Fibroblast of lung (primary cell): ENCODE results near the gene CRTC1. TPM values are rescaled to one million over a fixed set of nuclear protein-coding genes. Genes with fewer than 3 reads are reported as not detected.

Experiments used
- DNase-seq, 2 donors: peaks; one replicate each; pipeline versions ENCODE4 v3.0.0 to v3.0.0-alpha.2; 2010; ENCODE audit warnings: low read depth in 2 of 2
- H2AFZ ChIP-seq: 2 replicates; pipeline ENCODE4 v1.5.1; 2012; ENCODE audit warnings: low read length, control low read depth, inconsistent platforms
- H3K27ac ChIP-seq: 2 replicates; pipeline ENCODE4 v1.5.1; 2011; ENCODE audit warnings: low read length, control low read depth; ENCODE audit not compliant: insufficient read depth
- H3K27me3 ChIP-seq: 2 replicates; pipeline ENCODE4 v1.5.1; 2011; ENCODE audit warnings: mild to moderate bottlenecking, low read length; ENCODE audit not compliant: control insufficient read depth, insufficient read depth
- H3K36me3 ChIP-seq: 2 replicates; pipeline ENCODE4 v1.5.1; 2011; ENCODE audit warnings: low read length; ENCODE audit not compliant: control insufficient read depth, insufficient read depth
- H3K4me1 ChIP-seq: 2 replicates; pipeline ENCODE4 v1.5.1; 2011; ENCODE audit warnings: low read length; ENCODE audit not compliant: control insufficient read depth, insufficient read depth; ENCODE audit errors: extremely low read depth
- H3K4me2 ChIP-seq: 2 replicates; pipeline ENCODE4 v1.5.1; 2011; ENCODE audit warnings: low read length, control low read depth; ENCODE audit not compliant: insufficient read depth; ENCODE audit errors: extremely low read depth
- H3K4me3 ChIP-seq, 4 experiments: fragments of 200-600 bp in 1 of 4; sonication (generic) in 1 of 4; replicated peaks in 1 of 4; 2 replicates each; pipeline ENCODE4 v1.5.1; 2011 to 2016; ENCODE audit warnings: low read length in 4 of 4, low read depth in 3 of 4, mild to moderate bottlenecking in 3 of 4, control low read depth in 2 of 4, inconsistent platforms in 1 of 4, mixed read lengths in 1 of 4; ENCODE audit not compliant: insufficient read depth in 1 of 4; ENCODE audit errors: control extremely low read depth in 1 of 4
- H3K79me2 ChIP-seq: 2 replicates; pipeline ENCODE4 v1.5.1; 2012; ENCODE audit warnings: mild to moderate bottlenecking, low read length, inconsistent platforms; ENCODE audit not compliant: control insufficient read depth, insufficient read depth
- H3K9ac ChIP-seq: 2 replicates; pipeline ENCODE4 v1.5.1; 2011; ENCODE audit warnings: mild to moderate bottlenecking, low read length, control low read depth; ENCODE audit not compliant: insufficient read depth
- H3K9me3 ChIP-seq: 2 replicates; pipeline ENCODE4 v1.5.1; 2012; ENCODE audit warnings: low read depth, low read length; ENCODE audit not compliant: control insufficient read depth, insufficient read depth
- H4K20me1 ChIP-seq: 2 replicates; pipeline ENCODE4 v1.5.1; 2011; ENCODE audit warnings: low read length; ENCODE audit not compliant: control insufficient read depth, insufficient read depth; ENCODE audit errors: extremely low read depth
- CTCF ChIP-seq, 2 donors: IDR thresholded peaks in 1 of 2; conservative IDR thresholded peaks in 1 of 2; 1 replicate in 1 of 2; 2 replicates in 1 of 2; pipeline ENCODE4 v1.5.1; 2011 to 2012; ENCODE audit warnings: low read length in 2 of 2, control low read depth in 1 of 2, inconsistent platforms in 1 of 2, low read depth in 1 of 2, mild to moderate bottlenecking in 1 of 2
- EZH2 ChIP-seq: IDR thresholded peaks from 2 replicates; pipeline ENCODE4 v1.5.1; 2012; ENCODE audit warnings: low read length, control low read depth, mild to moderate bottlenecking; ENCODE audit errors: missing control alignments
- polyA plus RNA-seq, 2 donors: library from polyadenylated mRNA; depleted of rRNA in 1 of 2; stranded (reverse) in 1 of 2; unstranded in 1 of 2; fragments of >200 nt; gene quantifications; 2 replicates each; pipeline ENCODE4 v1.2.1, GENCODE V29; 2011 to 2012; ENCODE audit warnings: missing spikeins in 1 of 2
- total RNA-seq: library from RNA; depleted of rRNA; stranded (reverse); fragments of >200 nt; gene quantifications from 2 replicates; pipeline ENCODE4 v1.2.1, GENCODE V29; 2014

The CRTC1 gene
- total and polyA plus RNA-seq, 2 donors (not counting 1 experiment from before 2014, with no cell fraction given), result 1.2 to 2.0 TPM

GRCh38 chr19:18665771-18666202, 17.7 kb upstream of the CRTC1 start:
- Histone ChIP-seq H3K4me2 (no peak overlapping the region), H2AFZ (no peak overlapping the region), H3K27me3 (no peaks in the 10 kb centered on the region), H3K4me3 (no peak overlapping the region), H3K4me1 (peaks cover 7% of the 10 kb centered on the region), H3K27ac (no peak overlapping the region), H3K36me3 (peaks cover 11% of the 10 kb centered on the region), H4K20me1 (no peaks in the 10 kb centered on the region), H3K79me2 (no peaks in the 10 kb centered on the region), H3K9ac (no peak overlapping the region), H3K9me3 (no peaks in the 10 kb centered on the region)
- TF ChIP-seq EZH2, result no peak
- no peak for TF ChIP-seq CTCF (conservative IDR thresholded peaks at IDR 0.05 in 1 of 2, IDR thresholded peaks at IDR 0.05 in 1 of 2; ENCODE audit: low read depth in 1 of 2, low read length in 2 of 2)
- no peak for DNase-seq

- Histone ChIP-seq H3K4me1 (peaks cover 1% of the 10 kb centered on the region), H3K27ac (no peak overlapping the region), H3K4me2 (no peak overlapping the region), H2AFZ (no peak overlapping the region), H3K79me2 (no peaks in the 10 kb centered on the region), H3K9me3 (no peaks in the 10 kb centered on the region), H3K36me3 (peaks cover 11% of the 10 kb centered on the region), H3K27me3 (no peaks in the 10 kb centered on the region), H3K9ac (no peak overlapping the region), H3K4me3 (no peak overlapping the region), H4K20me1 (no peaks in the 10 kb centered on the region)
- DNase-seq, result no peak
- TF ChIP-seq EZH2, result no peak
- no peak for TF ChIP-seq CTCF (conservative IDR thresholded peaks at IDR 0.05 in 1 of 2, IDR thresholded peaks at IDR 0.05 in 1 of 2; ENCODE audit: low read depth in 1 of 2, low read length in 2 of 2)
Measured at GRCh38 chr19:18666317-18666716, 17.2 kb upstream of the CRTC1 start.

- Histone ChIP-seq H3K4me3 (no peak overlapping the region), H3K36me3 (peaks cover 11% of the 10 kb centered on the region), H3K9ac (no peak overlapping the region), H3K9me3 (no peaks in the 10 kb centered on the region), H3K79me2 (no peaks in the 10 kb centered on the region), H3K27ac (no peak overlapping the region), H2AFZ (no peak overlapping the region), H4K20me1 (no peaks in the 10 kb centered on the region), H3K4me2 (no peak overlapping the region), H3K4me1 (no peaks in the 10 kb centered on the region), H3K27me3 (no peaks in the 10 kb centered on the region)
- no peak for TF ChIP-seq EZH2
- no peak for TF ChIP-seq CTCF (conservative IDR thresholded peaks at IDR 0.05 in 1 of 2, IDR thresholded peaks at IDR 0.05 in 1 of 2; ENCODE audit: low read depth in 1 of 2, low read length in 2 of 2)
- DNase-seq, result no peak
Measured at GRCh38 chr19:18666784-18667183, 16.7 kb upstream of the CRTC1 start.
